SK-N-MC (cell line): ENCODE measurements around the gene EHD4.
A peak's percentile ranks its signal among the peaks of the same experiment; 100 is the strongest.

Experiments
- DNase-seq: peaks from one replicate; pipeline ENCODE4 v3.0.0-alpha.2; 2011; ENCODE audit warnings: low read depth, low spot score
- H3K27ac ChIP-seq: fragments of 200-600 bp; sonication (generic); 2 replicates; pipeline ENCODE4 v1.5.1; 2016; ENCODE audit warnings: mixed run types
- H3K36me3 ChIP-seq: fragments of 200-600 bp; sonication (generic); 2 replicates; pipeline ENCODE4 v1.6.1; 2017; ENCODE audit warnings: antibody characterized with exemption, low read length, mixed read lengths; ENCODE audit not compliant: insufficient read depth
- H3K4me3 ChIP-seq: fragments of 200-600 bp; sonication (generic); 2 replicates; pipeline ENCODE4 v1.5.1; 2016
- H3K9ac ChIP-seq: fragments of 200-600 bp; sonication (generic); 2 replicates; pipeline ENCODE4 v1.8.0; 2017; ENCODE audit warnings: mixed run types, mixed read lengths; ENCODE audit not compliant: insufficient read length
- H3K9me3 ChIP-seq: fragments of 200-600 bp; sonication (generic); 2 replicates; pipeline ENCODE4 v1.6.1; 2017; ENCODE audit warnings: low read depth, mild to moderate bottlenecking, antibody characterized with exemption, low read length, moderate library complexity, mixed read lengths
- EZH2 ChIP-seq: fragments of 200-600 bp; sonication (generic); IDR thresholded peaks from one replicate; pipeline ENCODE4 v1.6.1; 2017; ENCODE audit warnings: antibody characterized with exemption
- FOXP2 ChIP-seq: optimal IDR thresholded peaks from 2 replicates; pipeline ENCODE3; 2011; ENCODE audit warnings: mild to moderate bottlenecking, moderate library complexity; ENCODE audit not compliant: insufficient read depth; ENCODE audit errors: extremely low read length, control extremely low read depth
- POLR2AphosphoS5 ChIP-seq: IDR thresholded peaks from 2 replicates; pipeline ENCODE4 v1.6.1; 2012; ENCODE audit warnings: mild to moderate bottlenecking, low read depth, low read length, borderline replicate concordance

EHD4 gene

GRCh38 chr15:41972253-41973242 lies at the start of gene EHD4:
EHD4 (minus strand) TSS chr15:41972557; CDS start chr15:41972494, 63 bp downstream.
- H3K4me3 ChIP-seq, result peak within 1 kb of the TSS; percentile 91
- DNase-seq, result peak; percentile 76
- no peak; the same call in 1 of the 2 replicates for TF ChIP-seq POLR2AphosphoS5
- no peak for TF ChIP-seq EZH2
- TF ChIP-seq FOXP2, result no peak
- H3K36me3 ChIP-seq, result no peaks in the 10 kb centered on the region
- H3K27ac ChIP-seq, result no peak within 1 kb of the TSS
- H3K9me3 ChIP-seq, result no peaks in the 10 kb centered on the region
- H3K9ac ChIP-seq, result no peak within 1 kb of the TSS

DNA sequence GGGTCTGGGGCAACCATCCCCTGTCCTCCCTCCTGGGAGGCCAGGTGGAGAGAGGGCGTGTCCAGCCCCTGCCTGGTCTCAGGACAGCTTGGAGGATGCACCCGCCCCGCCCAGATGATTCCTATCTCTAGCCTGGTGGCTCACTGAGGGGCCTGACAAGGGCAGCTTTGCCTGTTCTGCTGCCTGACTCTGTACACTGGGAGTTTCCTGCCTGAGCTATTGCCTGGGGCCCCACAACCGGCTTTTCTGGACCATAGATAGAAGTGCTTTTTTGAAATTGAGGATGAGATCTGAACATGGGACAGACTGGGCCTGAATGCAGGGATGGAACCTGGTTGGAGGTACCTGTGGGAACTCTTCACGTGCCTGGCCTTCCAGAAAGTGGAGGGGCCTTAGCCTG lies 49.2 kb upstream of the EHD4 start:
- H3K9ac ChIP-seq, result no peak overlapping the region
- no peak overlapping the region for H3K27ac ChIP-seq
- DNase-seq, result no peak
- no peaks in the 10 kb centered on the region for H3K9me3 ChIP-seq
- H3K36me3 ChIP-seq, result no peaks in the 10 kb centered on the region
- no peak for TF ChIP-seq FOXP2
- TF ChIP-seq EZH2, result no peak
- TF ChIP-seq POLR2AphosphoS5, result no peak
- no peak overlapping the region for H3K4me3 ChIP-seq

DNA sequence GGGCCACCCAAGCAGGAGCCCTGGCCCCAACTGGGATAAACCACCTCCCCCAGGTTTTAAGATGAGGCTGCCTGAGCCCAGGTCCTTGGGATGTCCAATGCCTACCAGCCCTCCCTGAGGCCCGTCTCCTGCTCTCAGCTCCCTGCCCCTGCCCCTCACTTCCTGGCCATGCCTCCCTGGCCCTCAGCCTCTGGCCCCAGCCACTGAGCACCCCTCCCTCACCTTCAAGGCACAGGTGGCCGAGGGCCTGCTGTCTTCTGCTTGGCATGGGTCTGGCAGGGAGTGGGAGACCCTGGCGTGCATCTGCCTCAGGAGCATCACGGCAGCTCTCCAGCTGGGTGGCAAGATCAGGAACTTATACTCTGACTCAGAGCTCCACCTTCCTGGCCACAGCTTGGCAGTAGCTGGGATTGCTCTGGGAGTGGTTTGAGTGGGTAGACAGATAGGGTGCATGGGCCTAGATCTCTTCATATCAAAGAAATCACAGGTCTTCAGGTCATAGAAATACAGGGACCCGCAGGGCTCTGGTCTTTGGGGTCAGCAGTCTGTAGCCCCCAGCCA lies 48.4 kb upstream of the EHD4 start, which contains the start of gene PLA2G4E:
PLA2G4E (minus strand) TSS at position 330 of the 561 bp plus-strand sequence; CDS start at position 318, 12 bp downstream.
- no peak within 1 kb of the TSS for H3K27ac ChIP-seq
- TF ChIP-seq EZH2, result no peak
- TF ChIP-seq POLR2AphosphoS5, result no peak
- no peak for TF ChIP-seq FOXP2
- no peak within 1 kb of the TSS for H3K4me3 ChIP-seq
- no peak within 1 kb of the TSS for H3K9ac ChIP-seq
- no peaks in the 10 kb centered on the region for H3K9me3 ChIP-seq
- no peak for DNase-seq
- H3K36me3 ChIP-seq, result no peaks in the 10 kb centered on the region

- no peak overlapping the region for H3K4me3 ChIP-seq
- H3K36me3 ChIP-seq, result no peaks in the 10 kb centered on the region
- H3K9me3 ChIP-seq, result no peaks in the 10 kb centered on the region
- DNase-seq, result no peak
- no peak overlapping the region for H3K27ac ChIP-seq
- no peak overlapping the region for H3K9ac ChIP-seq
- TF ChIP-seq EZH2, result no peak
- TF ChIP-seq POLR2AphosphoS5, result no peak
- TF ChIP-seq FOXP2, result no peak
Observed at GRCh38 chr15:42018306-42019224, 46.2 kb upstream of the EHD4 start.

DNA sequence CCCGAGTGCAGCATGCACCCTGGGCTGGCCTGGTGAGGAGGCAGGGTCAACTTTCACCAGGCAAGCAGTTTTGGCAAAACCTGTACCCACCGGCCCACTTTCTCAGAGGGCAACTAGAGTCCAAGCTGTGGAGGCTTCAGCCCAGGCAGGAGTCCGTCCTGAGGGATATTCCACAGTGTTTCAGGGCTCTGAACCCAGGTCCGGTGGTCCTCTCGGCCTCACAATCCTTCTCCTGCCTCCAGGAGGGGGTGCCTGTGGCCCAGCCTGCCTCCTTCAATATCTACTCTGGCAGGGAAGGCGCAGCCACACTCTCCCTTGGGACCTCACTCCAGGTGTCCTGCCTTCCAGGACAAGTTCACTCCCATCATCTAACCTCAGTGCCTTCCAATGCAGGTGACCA lies 44.6 kb upstream of the EHD4 start:
- Histone ChIP-seq H3K27ac (no peak overlapping the region), H3K4me3 (no peak overlapping the region), H3K9ac (no peak overlapping the region), H3K36me3 (no peaks in the 10 kb centered on the region), H3K9me3 (no peaks in the 10 kb centered on the region)
- TF ChIP-seq FOXP2, result no peak
- no peak for TF ChIP-seq POLR2AphosphoS5
- no peak for TF ChIP-seq EZH2
- no peak for DNase-seq

- no peaks in the 10 kb centered on the region for H3K9me3 ChIP-seq
- H3K9ac ChIP-seq, result no peak overlapping the region
- no peaks in the 10 kb centered on the region for H3K36me3 ChIP-seq
- no peak overlapping the region for H3K4me3 ChIP-seq
- no peak for DNase-seq
- no peak for TF ChIP-seq EZH2
- no peak for TF ChIP-seq FOXP2
- no peak for TF ChIP-seq POLR2AphosphoS5
- H3K27ac ChIP-seq, result no peak overlapping the region
Observed at GRCh38 chr15:42014406-42014805, 42.0 kb upstream of the EHD4 start.

GRCh38 chr15:42012928-42013482 lies 40.6 kb upstream of the EHD4 start:
- Histone ChIP-seq H3K36me3 (no peaks in the 10 kb centered on the region), H3K9me3 (no peaks in the 10 kb centered on the region), H3K4me3 (no peak overlapping the region), H3K9ac (no peak overlapping the region), H3K27ac (no peak overlapping the region)
- TF ChIP-seq FOXP2 (no peak), EZH2 (no peak), POLR2AphosphoS5 (no peak)
- DNase-seq, result no peak
